ENCODE data around the gene PMF1. TPM values are rescaled to one million over a fixed set of nuclear protein-coding genes. Genes with fewer than 3 reads are reported as not detected.
A peak's percentile ranks its signal among the peaks of the same experiment; 100 is the strongest.

Gene PMF1
- total RNA-seq, 1 donor = 34.0 TPM

DNA sequence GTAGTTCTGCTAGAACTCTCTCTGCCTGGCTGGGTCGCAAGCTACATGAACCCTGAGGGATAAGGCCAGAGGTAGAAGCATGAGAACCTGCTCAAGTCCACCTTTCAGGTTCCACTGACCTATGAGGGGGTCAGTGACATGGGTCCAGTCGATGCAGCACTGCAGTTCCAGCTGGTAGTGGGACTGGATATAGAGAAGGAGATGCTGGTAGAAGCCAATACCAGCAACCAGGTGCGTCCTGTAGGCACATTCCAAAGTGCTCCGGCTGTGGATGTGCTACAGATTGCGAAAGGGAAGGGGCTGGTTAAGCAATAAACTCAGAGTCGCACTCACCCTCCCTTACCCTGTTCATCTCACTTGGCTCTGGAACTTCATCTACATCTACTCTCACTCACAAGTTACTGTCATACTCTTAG lies 64.2 kb downstream of the PMF1 start:
- Histone ChIP-seq H4K20me1 (ENCODE audit: insufficient read depth, low read length) (peaks cover 41% of the 10 kb centered on the region), H3K79me2 (ENCODE audit: insufficient read depth, low read length) (peaks cover 45% of the 10 kb centered on the region)
- no peak for DNase-seq (ENCODE audit: insufficient read length, low spot score, missing footprints)

DNA sequence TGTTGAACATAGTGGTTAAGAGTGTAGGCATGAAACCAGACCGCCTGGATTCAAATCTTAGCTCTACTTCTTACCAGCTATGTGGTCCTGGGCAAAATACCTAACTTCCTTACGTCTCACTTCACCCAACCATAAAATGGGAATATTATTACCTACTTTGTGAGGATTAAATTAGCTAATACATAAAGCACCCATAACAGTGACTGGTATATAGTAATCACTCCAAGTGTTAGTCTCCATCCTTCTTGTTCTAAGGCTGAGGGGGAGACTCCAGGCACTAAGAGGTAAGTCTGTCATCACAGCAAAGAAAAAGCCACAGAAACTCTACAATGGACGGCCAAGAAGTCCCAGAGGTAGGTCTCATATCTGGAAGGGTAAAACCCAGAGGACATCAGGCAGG lies 67.0 kb downstream of the PMF1 start:
- Histone ChIP-seq H3K27me3 (ENCODE audit: insufficient read depth, low read length) (no peaks in the 10 kb centered on the region), H3K4me2 (ENCODE audit: insufficient read depth, low read length) (no peak overlapping the region), H2AFZ (ENCODE audit: low read length) (no peak overlapping the region), H3K9me3 (ENCODE audit: low read depth, low read length) (no peaks in the 10 kb centered on the region), H3K27ac (ENCODE audit: low read depth, low read length) (no peak overlapping the region), H4K20me1 (ENCODE audit: insufficient read depth, low read length) (peaks cover 41% of the 10 kb centered on the region), H3K4me1 (ENCODE audit: insufficient read depth, low read length) (peaks cover 33% of the 10 kb centered on the region), H3K36me3 (ENCODE audit: insufficient read depth, low read length) (peaks cover 42% of the 10 kb centered on the region), H3K4me3 (ENCODE audit: insufficient read depth, low read length) (no peak overlapping the region), H3K79me2 (ENCODE audit: insufficient read depth, low read length) (peaks cover 50% of the 10 kb centered on the region)
- TF ChIP-seq, protein P1, sequence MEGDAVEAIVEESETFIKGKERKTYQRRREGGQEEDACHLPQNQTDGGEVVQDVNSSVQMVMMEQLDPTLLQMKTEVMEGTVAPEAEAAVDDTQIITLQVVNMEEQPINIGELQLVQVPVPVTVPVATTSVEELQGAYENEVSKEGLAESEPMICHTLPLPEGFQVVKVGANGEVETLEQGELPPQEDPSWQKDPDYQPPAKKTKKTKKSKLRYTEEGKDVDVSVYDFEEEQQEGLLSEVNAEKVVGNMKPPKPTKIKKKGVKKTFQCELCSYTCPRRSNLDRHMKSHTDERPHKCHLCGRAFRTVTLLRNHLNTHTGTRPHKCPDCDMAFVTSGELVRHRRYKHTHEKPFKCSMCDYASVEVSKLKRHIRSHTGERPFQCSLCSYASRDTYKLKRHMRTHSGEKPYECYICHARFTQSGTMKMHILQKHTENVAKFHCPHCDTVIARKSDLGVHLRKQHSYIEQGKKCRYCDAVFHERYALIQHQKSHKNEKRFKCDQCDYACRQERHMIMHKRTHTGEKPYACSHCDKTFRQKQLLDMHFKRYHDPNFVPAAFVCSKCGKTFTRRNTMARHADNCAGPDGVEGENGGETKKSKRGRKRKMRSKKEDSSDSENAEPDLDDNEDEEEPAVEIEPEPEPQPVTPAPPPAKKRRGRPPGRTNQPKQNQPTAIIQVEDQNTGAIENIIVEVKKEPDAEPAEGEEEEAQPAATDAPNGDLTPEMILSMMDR (IDR thresholded peaks at IDR 0.05; ENCODE audit: extremely low read depth, low read depth, low read length) = no peak
- DNase-seq (ENCODE audit: insufficient read length, low spot score, missing footprints) = no peak

More for the DNA sequence above, 64.2 kb downstream of the PMF1 start:
- Histone ChIP-seq H3K4me3 (ENCODE audit: insufficient read depth, low read length) (no peak overlapping the region), H3K9me3 (ENCODE audit: low read depth, low read length) (no peaks in the 10 kb centered on the region), H3K4me1 (ENCODE audit: insufficient read depth, low read length) (peaks cover 18% of the 10 kb centered on the region), H3K4me2 (ENCODE audit: insufficient read depth, low read length) (no peak overlapping the region), H3K27ac (ENCODE audit: low read depth, low read length) (peak overlapping the region; percentile 17), H3K27me3 (ENCODE audit: insufficient read depth, low read length) (no peaks in the 10 kb centered on the region), H3K36me3 (ENCODE audit: insufficient read depth, low read length) (peaks cover 69% of the 10 kb centered on the region), H2AFZ (ENCODE audit: low read length) (no peak overlapping the region)
- TF ChIP-seq, protein P1 (IDR thresholded peaks at IDR 0.05; ENCODE audit: extremely low read depth, low read depth, low read length) = no peak

DNA sequence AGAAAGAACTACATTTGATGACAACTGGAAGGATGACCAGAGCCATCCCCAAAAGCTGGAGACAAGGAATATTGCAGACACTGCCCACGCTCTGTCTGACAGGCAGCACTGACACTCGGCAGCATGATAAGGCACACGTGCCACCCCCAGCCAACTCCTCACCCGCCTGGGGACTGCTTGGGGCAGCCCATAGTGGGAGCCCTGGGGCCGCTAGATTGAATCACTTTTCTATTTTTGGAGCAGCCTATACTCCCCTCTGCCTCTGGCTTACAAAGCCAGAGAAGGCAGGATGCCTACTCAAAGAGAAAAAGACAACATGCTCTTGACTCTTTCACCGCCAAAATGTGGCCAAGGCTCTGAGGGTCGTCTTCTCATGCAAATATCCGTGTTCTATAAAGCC lies 68.5 kb downstream of the PMF1 start:
- Histone ChIP-seq H3K79me2 (ENCODE audit: insufficient read depth, low read length) (peaks cover 50% of the 10 kb centered on the region), H3K27me3 (ENCODE audit: insufficient read depth, low read length) (no peaks in the 10 kb centered on the region), H3K4me2 (ENCODE audit: insufficient read depth, low read length) (peak overlapping the region; percentile 99), H4K20me1 (ENCODE audit: insufficient read depth, low read length) (peaks cover 41% of the 10 kb centered on the region), H2AFZ (ENCODE audit: low read length) (no peak overlapping the region), H3K4me3 (ENCODE audit: insufficient read depth, low read length) (peak overlapping the region; percentile 82), H3K9me3 (ENCODE audit: low read depth, low read length) (no peaks in the 10 kb centered on the region), H3K36me3 (ENCODE audit: insufficient read depth, low read length) (peaks cover 30% of the 10 kb centered on the region), H3K27ac (ENCODE audit: low read depth, low read length) (peak overlapping the region; percentile 71), H3K4me1 (ENCODE audit: insufficient read depth, low read length) (peaks cover 37% of the 10 kb centered on the region)
- peak; percentile 91 for DNase-seq (ENCODE audit: insufficient read length, low spot score, missing footprints)
- TF ChIP-seq, protein P1 (IDR thresholded peaks at IDR 0.05; ENCODE audit: extremely low read depth, low read depth, low read length) = peak; percentile 26

DNA sequence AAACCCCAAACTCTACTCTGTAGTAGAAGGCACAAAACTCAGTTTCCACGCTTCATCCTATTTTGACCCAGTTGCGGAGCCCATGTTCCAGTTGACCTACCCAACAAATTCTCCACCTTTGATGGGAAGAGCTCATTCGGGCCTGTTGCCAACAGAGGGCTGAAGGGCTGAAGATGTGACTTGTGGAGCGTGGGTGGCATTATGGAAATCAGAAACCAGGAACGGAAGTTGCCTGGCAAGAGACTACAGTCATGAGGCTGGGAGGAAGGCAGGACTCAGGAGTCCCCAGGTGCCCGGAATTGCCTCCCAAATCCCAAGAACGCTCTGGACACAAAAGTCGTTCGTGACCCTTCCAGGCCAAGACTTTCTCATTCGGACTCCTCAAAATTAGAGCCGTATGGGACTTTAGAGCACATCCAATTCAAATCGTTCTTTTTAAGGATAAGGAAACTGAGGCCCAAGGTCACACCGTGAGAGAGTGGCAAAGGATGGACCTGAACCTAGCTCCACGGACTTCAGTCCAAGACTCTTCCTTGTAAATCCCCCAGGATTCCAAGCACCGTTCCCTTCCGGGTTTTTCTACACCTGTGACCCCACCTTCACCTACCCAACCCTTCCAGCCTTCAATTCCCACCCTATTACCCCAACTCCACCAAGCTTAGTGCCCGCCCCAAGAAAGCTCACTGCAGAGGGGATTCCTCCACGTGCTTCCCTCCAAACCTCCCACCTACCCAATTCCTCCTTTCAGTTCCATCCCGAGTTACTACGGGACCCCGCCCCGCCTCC lies 69.1 kb downstream of the PMF1 start:
- peak overlapping the region; percentile 82 for H3K4me3 ChIP-seq (ENCODE audit: insufficient read depth, low read length)
- TF ChIP-seq, protein P1 (IDR thresholded peaks at IDR 0.05; ENCODE audit: extremely low read depth, low read depth, low read length) = no peak
- H2AFZ ChIP-seq (ENCODE audit: low read length) = peak overlapping the region; percentile 11
- H3K9me3 ChIP-seq (ENCODE audit: low read depth, low read length) = no peaks in the 10 kb centered on the region
- DNase-seq (ENCODE audit: insufficient read length, low spot score, missing footprints) = no peak
- H3K27me3 ChIP-seq (ENCODE audit: insufficient read depth, low read length) = no peaks in the 10 kb centered on the region
- H3K36me3 ChIP-seq (ENCODE audit: insufficient read depth, low read length) = peaks cover 24% of the 10 kb centered on the region
- peak overlapping the region; percentile 99 for H3K4me2 ChIP-seq (ENCODE audit: insufficient read depth, low read length)
- H4K20me1 ChIP-seq (ENCODE audit: insufficient read depth, low read length) = peaks cover 41% of the 10 kb centered on the region
- peaks cover 34% of the 10 kb centered on the region for H3K4me1 ChIP-seq (ENCODE audit: insufficient read depth, low read length)
- H3K79me2 ChIP-seq (ENCODE audit: insufficient read depth, low read length) = peaks cover 50% of the 10 kb centered on the region
- H3K27ac ChIP-seq (ENCODE audit: low read depth, low read length) = peak overlapping the region; percentile 71

Measured in osteoblast (primary cell).